ENCODE data around the gene EFCAB6.

The EFCAB6 gene

DNA sequence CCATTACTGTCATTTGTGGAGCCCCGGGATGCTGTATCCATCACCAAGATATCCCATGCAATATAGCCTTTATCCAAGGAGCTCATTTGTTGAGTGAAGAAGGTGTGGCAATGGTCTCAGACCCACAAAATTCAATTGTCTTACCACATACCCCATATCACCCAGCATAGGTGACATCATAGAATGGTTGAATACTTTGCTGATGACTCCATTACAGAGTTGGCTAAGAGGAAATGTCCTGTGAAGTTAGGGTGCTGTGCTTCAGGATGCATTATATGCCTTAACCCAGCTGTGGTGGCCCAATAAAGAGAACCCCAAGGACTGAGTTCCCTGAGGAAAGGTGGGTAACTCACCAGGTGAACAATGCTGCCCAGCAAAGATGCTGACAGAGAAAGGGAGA lies 113.7 kb downstream of the EFCAB6 start:
- no peak overlapping the region for H4K8ac ChIP-seq (ENCODE audit: low read depth, low read length)
- no CpG with 5 or more reads among the region's 1 CpG for WGBS, 2 donors (ENCODE audit: extremely low coverage in 2 of 2, insufficient read length in 2 of 2, insufficient replicate concordance in 1 of 2)
- no peak overlapping the region for H2BK5ac ChIP-seq (ENCODE audit: low read length)
- H3K4me1 ChIP-seq (ENCODE audit: control insufficient read depth in 2 of 2, insufficient read depth in 1 of 2, low read depth in 1 of 2, low read length in 2 of 2): no peaks in the 10 kb centered on the region
- no peaks in the 10 kb centered on the region for H3K79me1 ChIP-seq (ENCODE audit: low read depth, low read length)
- H2BK12ac ChIP-seq (ENCODE audit: low read length): no peak overlapping the region
- H2BK15ac ChIP-seq (ENCODE audit: low read length): no peak overlapping the region
- no peak overlapping the region for H3K27ac ChIP-seq (replicated peaks; ENCODE audit: low read length)
- no peak overlapping the region for H2BK120ac ChIP-seq (ENCODE audit: low read depth, low read length)
- H3K36me3 ChIP-seq (replicated peaks in 1 of 2; ENCODE audit: control insufficient read depth in 2 of 2, insufficient read depth in 2 of 2, low read length in 2 of 2): peaks cover 0 to 2% of the 10 kb centered on the region in 2 donors
- no peak overlapping the region for H3K14ac ChIP-seq (ENCODE audit: low read length)
- H3K9me3 ChIP-seq (replicated peaks in 1 of 2; ENCODE audit: control insufficient read depth in 2 of 2, insufficient read depth in 1 of 2, low read depth in 1 of 2, low read length in 2 of 2): peaks cover 0 to 7% of the 10 kb centered on the region in 2 donors
- no peak for DNase-seq (ENCODE audit: low spot score)
- no peak overlapping the region for H3K18ac ChIP-seq (ENCODE audit: low read length)
- no peak overlapping the region for H3K9ac ChIP-seq (ENCODE audit: low read depth, low read length, poor library complexity)
- no peak overlapping the region for H2AFZ ChIP-seq (ENCODE audit: low read length)
- no peak overlapping the region for H2AK5ac ChIP-seq (ENCODE audit: low read depth, low read length)
- no peak overlapping the region for H4K91ac ChIP-seq (ENCODE audit: low read depth, low read length, poor library complexity)
- peaks cover 0 to 1% (median 0%) of the 10 kb centered on the region in 3 experiments for H3K27me3 ChIP-seq (ENCODE audit: control insufficient read depth in 3 of 3, insufficient read depth in 3 of 3, low read depth in 1 of 3, low read length in 3 of 3)
- no peak overlapping the region for H3K4me3 ChIP-seq (ENCODE audit: low read length in 2 of 2)
- no peak overlapping the region for H3K23ac ChIP-seq (ENCODE audit: low read depth, low read length, poor library complexity)
- no peak overlapping the region for H3K4ac ChIP-seq (ENCODE audit: low read length)
- no peak overlapping the region for H3K4me2 ChIP-seq (ENCODE audit: insufficient read depth, low read length, poor library complexity, severe bottlenecking)

DNA sequence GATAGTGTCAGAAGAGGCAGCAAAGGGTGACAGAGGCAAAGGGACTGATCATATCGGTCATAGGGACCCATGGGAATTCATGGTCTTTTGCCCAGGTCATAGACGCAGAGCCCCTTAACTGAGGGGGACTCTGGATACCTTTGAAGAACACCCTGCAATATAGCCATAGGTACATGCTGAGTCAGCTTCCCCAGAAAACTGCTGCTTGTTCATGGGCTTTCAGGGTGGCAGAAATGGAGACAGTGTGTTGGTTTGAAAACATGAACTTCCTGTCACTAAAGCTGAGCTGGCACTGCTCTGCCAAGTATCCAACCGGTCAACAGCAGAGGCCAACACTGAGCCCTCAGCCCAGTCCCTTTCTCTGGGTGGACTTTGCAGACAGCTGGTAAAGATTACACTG lies 114.2 kb downstream of the EFCAB6 start:
- no peak overlapping the region for H3K27ac ChIP-seq (replicated peaks; ENCODE audit: low read length)
- H2AK5ac ChIP-seq (ENCODE audit: low read depth, low read length): no peak overlapping the region
- H2BK12ac ChIP-seq (ENCODE audit: low read length): no peak overlapping the region
- no peak overlapping the region for H2BK120ac ChIP-seq (ENCODE audit: low read depth, low read length)
- no peak for DNase-seq (ENCODE audit: low spot score)
- no peak overlapping the region for H2BK5ac ChIP-seq (ENCODE audit: low read length)
- no CpG with 5 or more reads among the region's 3 CpGs for WGBS, 2 donors (ENCODE audit: extremely low coverage in 2 of 2, insufficient read length in 2 of 2, insufficient replicate concordance in 1 of 2)
- H3K4me3 ChIP-seq (ENCODE audit: low read length in 2 of 2): no peak overlapping the region
- no peak overlapping the region for H3K23ac ChIP-seq (ENCODE audit: low read depth, low read length, poor library complexity)
- H2AFZ ChIP-seq (ENCODE audit: low read length): no peak overlapping the region
- H3K36me3 ChIP-seq (replicated peaks in 1 of 2; ENCODE audit: control insufficient read depth in 2 of 2, insufficient read depth in 2 of 2, low read length in 2 of 2): peaks cover 0 to 2% of the 10 kb centered on the region in 2 donors
- H4K91ac ChIP-seq (ENCODE audit: low read depth, low read length, poor library complexity): no peak overlapping the region
- H3K18ac ChIP-seq (ENCODE audit: low read length): no peak overlapping the region
- H3K9ac ChIP-seq (ENCODE audit: low read depth, low read length, poor library complexity): no peak overlapping the region
- H3K79me1 ChIP-seq (ENCODE audit: low read depth, low read length): no peaks in the 10 kb centered on the region
- no peak overlapping the region for H4K8ac ChIP-seq (ENCODE audit: low read depth, low read length)
- H3K27me3 ChIP-seq (ENCODE audit: control insufficient read depth in 3 of 3, insufficient read depth in 3 of 3, low read depth in 1 of 3, low read length in 3 of 3): peaks cover 0 to 1% (median 0%) of the 10 kb centered on the region in 3 experiments
- H3K14ac ChIP-seq (ENCODE audit: low read length): no peak overlapping the region
- no peak overlapping the region for H3K4ac ChIP-seq (ENCODE audit: low read length)
- H2BK15ac ChIP-seq (ENCODE audit: low read length): no peak overlapping the region
- H3K4me1 ChIP-seq (ENCODE audit: control insufficient read depth in 2 of 2, insufficient read depth in 1 of 2, low read depth in 1 of 2, low read length in 2 of 2): no peaks in the 10 kb centered on the region
- H3K9me3 ChIP-seq (replicated peaks in 1 of 2; ENCODE audit: control insufficient read depth in 2 of 2, insufficient read depth in 1 of 2, low read depth in 1 of 2, low read length in 2 of 2): peaks cover 0 to 3% of the 10 kb centered on the region in 2 donors
- no peak overlapping the region for H3K4me2 ChIP-seq (ENCODE audit: insufficient read depth, low read length, poor library complexity, severe bottlenecking)

DNA sequence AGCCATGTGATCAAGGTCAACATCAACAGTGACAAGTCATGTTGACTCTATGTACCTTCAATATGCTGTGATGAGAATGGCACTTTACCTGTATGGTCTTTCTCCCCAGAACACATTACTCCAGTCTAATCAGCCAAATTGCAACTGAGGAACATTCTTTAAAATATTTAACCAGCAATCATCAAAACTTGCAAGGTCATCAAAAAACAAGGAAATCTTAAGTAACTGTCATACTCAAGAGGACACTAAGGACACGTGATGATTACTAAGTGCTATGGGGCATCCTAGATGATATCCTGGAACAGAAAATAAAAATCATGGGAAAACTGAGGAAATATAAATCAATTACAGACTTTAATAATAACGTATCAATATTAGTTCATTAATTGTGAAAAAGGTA lies 118.9 kb downstream of the EFCAB6 start:
- no peak overlapping the region for H2AFZ ChIP-seq (ENCODE audit: low read length)
- DNase-seq (ENCODE audit: low spot score): no peak

DNA sequence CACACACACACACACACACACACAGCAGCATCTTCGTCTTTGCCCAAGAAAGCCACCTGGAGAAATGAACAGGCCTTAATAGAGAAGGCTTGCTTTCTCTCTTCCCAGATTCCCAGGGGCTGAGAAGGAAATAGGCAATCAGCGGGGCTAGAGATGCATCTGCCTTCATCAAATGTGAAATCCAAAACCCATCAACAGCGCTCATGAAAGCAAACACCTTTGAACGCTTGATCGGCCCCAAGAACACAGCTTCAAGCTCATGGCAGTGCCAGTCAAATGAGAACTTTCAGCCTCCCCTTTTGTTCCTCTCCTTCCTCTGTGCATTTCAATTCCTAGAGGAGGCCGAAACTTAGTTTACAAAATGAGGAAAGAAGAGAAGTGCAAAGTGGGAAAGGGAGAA lies 122.7 kb downstream of the EFCAB6 start:
- Histone ChIP-seq H2BK15ac (ENCODE audit: low read length) (no peak overlapping the region), H3K4me2 (ENCODE audit: insufficient read depth, low read length, poor library complexity, severe bottlenecking) (no peak overlapping the region)
- no CpG with 5 or more reads among the region's 6 CpGs for WGBS, 2 donors (ENCODE audit: extremely low coverage in 2 of 2, insufficient read length in 2 of 2, insufficient replicate concordance in 1 of 2)

More for the DNA sequence above, 118.9 kb downstream of the EFCAB6 start:
- no peak overlapping the region for H3K23ac ChIP-seq (ENCODE audit: low read depth, low read length, poor library complexity)
- no CpG with 5 or more reads among the region's 2 CpGs for WGBS, 2 donors (ENCODE audit: extremely low coverage in 2 of 2, insufficient read length in 2 of 2, insufficient replicate concordance in 1 of 2)
- no peak overlapping the region for H3K4me3 ChIP-seq (ENCODE audit: low read length in 2 of 2)
- H3K18ac ChIP-seq (ENCODE audit: low read length): no peak overlapping the region
- H3K27me3 ChIP-seq (ENCODE audit: control insufficient read depth in 3 of 3, insufficient read depth in 3 of 3, low read depth in 1 of 3, low read length in 3 of 3): peaks cover 0 to 1% (median 0%) of the 10 kb centered on the region in 3 experiments
- H2BK15ac ChIP-seq (ENCODE audit: low read length): no peak overlapping the region
- H3K9ac ChIP-seq (ENCODE audit: low read depth, low read length, poor library complexity): no peak overlapping the region
- no peak overlapping the region for H4K8ac ChIP-seq (ENCODE audit: low read depth, low read length)
- no peak overlapping the region for H2BK12ac ChIP-seq (ENCODE audit: low read length)
- H4K91ac ChIP-seq (ENCODE audit: low read depth, low read length, poor library complexity): no peak overlapping the region
- no peak overlapping the region for H2BK120ac ChIP-seq (ENCODE audit: low read depth, low read length)
- H3K36me3 ChIP-seq (replicated peaks in 1 of 2; ENCODE audit: control insufficient read depth in 2 of 2, insufficient read depth in 2 of 2, low read length in 2 of 2): no peaks in the 10 kb centered on the region
- no peak overlapping the region for H3K27ac ChIP-seq (replicated peaks; ENCODE audit: low read length)
- no peak overlapping the region for H2BK5ac ChIP-seq (ENCODE audit: low read length)
- no peak overlapping the region for H3K14ac ChIP-seq (ENCODE audit: low read length)
- H3K4me2 ChIP-seq (ENCODE audit: insufficient read depth, low read length, poor library complexity, severe bottlenecking): no peak overlapping the region
- no peaks in the 10 kb centered on the region for H3K79me1 ChIP-seq (ENCODE audit: low read depth, low read length)
- H3K4me1 ChIP-seq (ENCODE audit: control insufficient read depth in 2 of 2, insufficient read depth in 1 of 2, low read depth in 1 of 2, low read length in 2 of 2): no peaks in the 10 kb centered on the region
- H3K4ac ChIP-seq (ENCODE audit: low read length): no peak overlapping the region
- H3K9me3 ChIP-seq (replicated peaks in 1 of 2; ENCODE audit: control insufficient read depth in 2 of 2, insufficient read depth in 1 of 2, low read depth in 1 of 2, low read length in 2 of 2): no peaks in the 10 kb centered on the region
- no peak overlapping the region for H2AK5ac ChIP-seq (ENCODE audit: low read depth, low read length)

More for the DNA sequence above, 122.7 kb downstream of the EFCAB6 start:
- H3K27ac ChIP-seq (replicated peaks; ENCODE audit: low read length): no peak overlapping the region
- no peak overlapping the region for H3K4ac ChIP-seq (ENCODE audit: low read length)
- H2AK5ac ChIP-seq (ENCODE audit: low read depth, low read length): no peak overlapping the region
- H3K23ac ChIP-seq (ENCODE audit: low read depth, low read length, poor library complexity): no peak overlapping the region
- no peak overlapping the region for H4K91ac ChIP-seq (ENCODE audit: low read depth, low read length, poor library complexity)
- no peak overlapping the region for H2BK120ac ChIP-seq (ENCODE audit: low read depth, low read length)
- H3K9me3 ChIP-seq (replicated peaks in 1 of 2; ENCODE audit: control insufficient read depth in 2 of 2, insufficient read depth in 1 of 2, low read depth in 1 of 2, low read length in 2 of 2): no peaks in the 10 kb centered on the region
- no peak overlapping the region for H2BK12ac ChIP-seq (ENCODE audit: low read length)
- no peaks in the 10 kb centered on the region for H3K4me1 ChIP-seq (ENCODE audit: control insufficient read depth in 2 of 2, insufficient read depth in 1 of 2, low read depth in 1 of 2, low read length in 2 of 2)
- H4K8ac ChIP-seq (ENCODE audit: low read depth, low read length): no peak overlapping the region
- H3K4me3 ChIP-seq (ENCODE audit: low read length in 2 of 2): no peak overlapping the region
- H3K79me1 ChIP-seq (ENCODE audit: low read depth, low read length): no peaks in the 10 kb centered on the region
- H3K27me3 ChIP-seq (ENCODE audit: control insufficient read depth in 3 of 3, insufficient read depth in 3 of 3, low read depth in 1 of 3, low read length in 3 of 3): no peaks in the 10 kb centered on the region
- DNase-seq (ENCODE audit: low spot score): no peak
- no peak overlapping the region for H3K14ac ChIP-seq (ENCODE audit: low read length)
- H3K18ac ChIP-seq (ENCODE audit: low read length): no peak overlapping the region
- H2AFZ ChIP-seq (ENCODE audit: low read length): no peak overlapping the region
- H3K36me3 ChIP-seq (replicated peaks in 1 of 2; ENCODE audit: control insufficient read depth in 2 of 2, insufficient read depth in 2 of 2, low read length in 2 of 2): no peaks in the 10 kb centered on the region
- no peak overlapping the region for H2BK5ac ChIP-seq (ENCODE audit: low read length)
- H3K9ac ChIP-seq (ENCODE audit: low read depth, low read length, poor library complexity): no peak overlapping the region

Measured in neuronal stem cell (in vitro differentiated cells).